PC-3 (cell line): ENCODE measurements around the gene SAP30L.

Experiments used
- EZH2phosphoT487 ChIP-seq: fragments of 300-600 bp; sonication (generic); IDR thresholded peaks from 2 replicates; pipeline ENCODE4 v1.6.1; 2018; ENCODE audit warnings: mild to moderate bottlenecking, antibody characterized with exemption, low read length, borderline replicate concordance
- TF ChIP-seq, protein P1 (sequence below): fragments of 300-600 bp; sonication (generic); conservative IDR thresholded peaks from 2 replicates; pipeline ENCODE4 v1.5.1; 2017; ENCODE audit warnings: antibody characterized with exemption, low read depth, mild to moderate bottlenecking, low read length

DNA sequence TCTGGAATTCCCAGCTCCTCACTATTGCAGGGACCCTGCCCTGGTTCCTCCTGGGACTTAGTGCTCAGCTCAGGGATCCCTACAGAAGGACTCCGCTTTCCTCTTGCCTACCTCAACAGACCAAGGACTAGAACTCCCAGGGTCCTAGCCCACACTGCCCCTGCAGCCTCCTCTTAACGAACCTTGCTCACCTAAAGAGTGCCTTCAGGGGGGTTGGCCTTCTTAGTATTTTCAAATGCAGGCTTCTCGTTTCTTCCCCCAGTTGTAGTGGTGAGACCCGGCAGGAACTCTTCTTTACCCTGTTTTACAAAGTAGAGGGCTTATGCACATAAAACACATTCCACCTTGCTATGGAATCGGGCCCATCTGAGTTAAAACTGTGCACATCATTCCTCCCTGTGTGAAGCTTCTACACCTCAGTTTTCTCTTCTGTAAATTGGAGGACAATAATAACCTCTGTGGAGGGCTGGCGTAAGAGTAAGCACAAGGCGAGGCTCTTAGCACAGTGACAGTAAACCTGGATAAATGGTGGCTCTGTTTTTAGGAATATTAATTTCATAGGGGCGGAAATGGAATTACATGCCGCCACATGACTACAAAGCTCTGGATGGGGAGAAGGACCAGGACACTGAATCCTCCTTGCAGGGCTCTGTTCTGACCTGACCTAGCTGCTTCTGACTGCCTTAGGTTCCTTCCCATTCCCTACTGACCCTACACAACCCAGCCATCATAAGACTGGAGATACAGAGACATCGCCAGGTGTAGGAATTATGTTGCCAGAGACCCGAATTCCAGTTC is 36.0 kb downstream of the SAP30L start:
- TF ChIP-seq, protein P1, sequence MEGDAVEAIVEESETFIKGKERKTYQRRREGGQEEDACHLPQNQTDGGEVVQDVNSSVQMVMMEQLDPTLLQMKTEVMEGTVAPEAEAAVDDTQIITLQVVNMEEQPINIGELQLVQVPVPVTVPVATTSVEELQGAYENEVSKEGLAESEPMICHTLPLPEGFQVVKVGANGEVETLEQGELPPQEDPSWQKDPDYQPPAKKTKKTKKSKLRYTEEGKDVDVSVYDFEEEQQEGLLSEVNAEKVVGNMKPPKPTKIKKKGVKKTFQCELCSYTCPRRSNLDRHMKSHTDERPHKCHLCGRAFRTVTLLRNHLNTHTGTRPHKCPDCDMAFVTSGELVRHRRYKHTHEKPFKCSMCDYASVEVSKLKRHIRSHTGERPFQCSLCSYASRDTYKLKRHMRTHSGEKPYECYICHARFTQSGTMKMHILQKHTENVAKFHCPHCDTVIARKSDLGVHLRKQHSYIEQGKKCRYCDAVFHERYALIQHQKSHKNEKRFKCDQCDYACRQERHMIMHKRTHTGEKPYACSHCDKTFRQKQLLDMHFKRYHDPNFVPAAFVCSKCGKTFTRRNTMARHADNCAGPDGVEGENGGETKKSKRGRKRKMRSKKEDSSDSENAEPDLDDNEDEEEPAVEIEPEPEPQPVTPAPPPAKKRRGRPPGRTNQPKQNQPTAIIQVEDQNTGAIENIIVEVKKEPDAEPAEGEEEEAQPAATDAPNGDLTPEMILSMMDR, result no peak
- no peak for TF ChIP-seq EZH2phosphoT487
